Effector CD4-positive, alpha-beta T cell (primary cell): ENCODE measurements around the gene C2CD2L.
"Not testable (repeated sequence)": the region's sequence is repeated elsewhere in the genome, so short reads cannot be mapped to it uniquely, and the experiment has no call there.

Experiments used
- DNase-seq: peaks from one replicate; pipeline ENCODE4 v3.0.0-alpha.2; 2020

C2CD2L gene

DNA sequence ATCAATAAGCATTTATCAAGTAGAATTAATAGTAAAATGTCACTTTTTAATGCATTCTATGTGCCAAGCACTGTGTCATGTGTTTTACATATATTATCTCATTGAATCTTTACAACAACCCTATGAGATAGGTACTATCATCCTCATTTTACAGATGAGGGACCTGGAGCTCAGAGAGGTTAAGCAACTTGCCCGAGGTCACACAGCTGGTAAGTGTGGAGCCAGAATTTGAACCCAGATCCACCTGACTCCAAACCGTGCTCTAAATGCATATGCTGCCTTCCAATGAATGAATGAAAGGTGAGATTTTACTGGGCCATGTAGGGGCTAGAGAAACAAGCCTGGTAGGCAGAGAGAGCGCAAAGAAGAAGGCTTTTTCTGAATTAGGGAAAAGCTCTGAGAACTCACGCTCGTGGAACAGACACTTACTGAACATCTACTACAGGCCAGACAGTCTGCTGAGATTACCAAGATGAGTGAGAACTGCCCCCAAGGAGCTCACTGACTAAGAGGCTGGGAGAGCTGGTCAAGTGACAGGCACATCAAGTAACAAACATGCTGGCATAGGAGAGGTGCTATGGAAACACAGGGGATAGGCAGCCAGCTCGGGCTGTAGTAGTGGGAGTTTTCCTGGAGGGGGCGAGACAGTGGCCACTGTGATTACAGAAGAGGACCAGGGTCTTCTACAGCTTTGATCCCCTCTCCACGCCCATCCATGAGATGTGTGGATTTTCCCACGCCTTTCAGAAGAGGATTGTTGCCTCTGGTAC lies 46.1 kb downstream of the C2CD2L start:
- no peak for DNase-seq

DNA sequence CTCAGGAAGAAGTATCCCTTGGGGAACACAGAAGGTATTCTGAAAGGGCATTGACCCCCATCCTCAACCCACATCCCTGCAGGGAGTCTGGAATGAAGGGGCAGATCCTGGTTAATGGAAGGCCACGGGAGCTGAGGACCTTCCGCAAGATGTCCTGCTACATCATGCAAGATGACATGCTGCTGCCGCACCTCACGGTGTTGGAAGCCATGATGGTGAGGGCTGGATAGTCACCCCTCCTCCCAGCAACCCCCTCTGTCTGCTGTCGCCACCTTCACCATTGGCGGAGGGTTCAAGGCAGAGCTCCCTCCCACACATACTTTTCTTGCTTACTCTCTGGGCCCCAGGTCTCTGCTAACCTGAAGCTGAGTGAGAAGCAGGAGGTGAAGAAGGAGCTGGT lies 47.0 kb downstream of the C2CD2L start:
- DNase-seq = no peak

DNA sequence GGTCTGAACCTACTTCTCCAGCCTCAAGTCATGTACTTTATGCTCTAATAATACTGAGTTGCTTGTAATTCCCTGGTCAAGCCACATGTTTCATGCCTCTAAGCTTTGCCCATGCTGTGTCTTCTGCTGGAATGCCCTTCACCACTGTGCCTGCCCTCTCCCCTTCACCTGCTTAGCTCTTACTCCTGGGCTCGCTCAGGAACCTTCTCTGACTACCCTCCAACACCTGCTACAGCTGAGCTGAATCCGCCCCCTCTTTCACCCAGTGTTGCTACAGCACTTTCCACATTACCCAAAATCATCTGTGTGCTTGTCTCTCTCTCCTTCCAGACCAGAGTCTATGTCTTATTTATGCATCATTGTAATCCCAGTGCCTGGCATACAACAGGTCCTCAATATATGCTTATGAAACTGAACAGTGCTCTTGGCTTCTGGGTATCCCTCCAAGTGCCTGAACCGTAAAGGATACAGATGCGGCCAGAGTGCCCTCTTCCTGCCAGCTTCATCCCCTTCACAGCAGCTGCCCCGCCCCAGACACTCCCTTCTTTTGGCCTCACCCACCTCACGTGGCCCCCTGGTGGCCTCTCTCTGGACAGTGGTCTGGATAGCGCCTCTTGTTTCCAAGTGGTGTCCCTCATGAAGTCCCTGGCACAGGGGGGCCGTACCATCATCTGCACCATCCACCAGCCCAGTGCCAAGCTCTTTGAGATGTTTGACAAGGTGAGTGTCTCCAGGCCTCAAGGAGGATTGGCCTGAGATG lies 48.8 kb downstream of the C2CD2L start:
- no peak for DNase-seq

DNA sequence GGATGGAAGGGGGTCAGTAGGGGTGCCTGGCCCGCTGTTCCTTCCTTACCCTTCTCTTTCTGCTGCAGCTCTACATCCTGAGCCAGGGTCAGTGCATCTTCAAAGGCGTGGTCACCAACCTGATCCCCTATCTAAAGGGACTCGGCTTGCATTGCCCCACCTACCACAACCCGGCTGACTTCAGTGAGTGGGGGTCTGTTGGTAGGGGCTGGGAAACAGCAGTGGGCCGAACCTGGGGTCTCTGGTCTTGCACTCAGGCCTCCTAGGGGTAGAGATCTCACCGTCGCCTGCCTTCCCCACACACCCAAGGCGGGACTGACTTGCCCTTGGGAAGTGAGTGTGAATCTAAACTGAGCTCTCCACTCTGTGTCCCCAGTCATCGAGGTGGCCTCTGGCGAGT lies 49.4 kb downstream of the C2CD2L start:
- DNase-seq = no peak

DNA sequence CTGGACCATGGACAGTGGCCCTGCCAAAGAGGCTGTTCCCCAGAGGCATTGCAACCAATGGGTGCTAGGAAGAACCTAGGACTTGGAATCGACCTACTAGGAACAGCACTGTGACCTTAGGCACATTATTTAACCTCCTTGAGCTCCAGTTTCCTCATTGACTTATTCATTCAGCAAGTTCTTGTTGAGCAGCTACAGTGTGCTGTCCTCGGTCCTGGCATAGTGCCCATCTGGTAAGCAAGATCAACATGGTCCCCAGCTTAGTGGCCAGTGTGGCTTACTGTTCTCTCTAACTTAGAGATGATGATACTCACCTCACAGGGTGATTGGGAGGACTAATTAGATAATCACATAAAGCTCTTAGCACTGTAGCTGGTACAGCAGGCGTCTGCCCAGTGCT lies 49.9 kb downstream of the C2CD2L start:
- DNase-seq = no peak

DNA sequence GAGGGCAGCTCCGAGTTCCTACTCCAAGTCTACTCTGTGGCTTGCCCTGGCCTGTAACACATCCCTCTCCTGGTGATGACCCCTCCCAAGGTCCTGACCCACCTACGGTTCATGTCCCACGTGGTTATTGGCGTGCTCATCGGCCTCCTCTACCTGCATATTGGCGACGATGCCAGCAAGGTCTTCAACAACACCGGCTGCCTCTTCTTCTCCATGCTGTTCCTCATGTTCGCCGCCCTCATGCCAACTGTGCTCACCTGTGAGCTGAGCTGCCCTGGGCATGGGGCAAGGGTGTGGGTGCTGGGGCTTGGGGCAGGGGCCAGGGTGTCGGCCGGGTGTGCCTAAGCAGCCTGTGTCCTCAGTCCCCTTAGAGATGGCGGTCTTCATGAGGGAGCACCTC lies 51.3 kb downstream of the C2CD2L start:
- DNase-seq = no peak

GRCh38 chr11:119160151-119160550 lies 53.0 kb downstream of the C2CD2L start:
- no peak for DNase-seq

DNA sequence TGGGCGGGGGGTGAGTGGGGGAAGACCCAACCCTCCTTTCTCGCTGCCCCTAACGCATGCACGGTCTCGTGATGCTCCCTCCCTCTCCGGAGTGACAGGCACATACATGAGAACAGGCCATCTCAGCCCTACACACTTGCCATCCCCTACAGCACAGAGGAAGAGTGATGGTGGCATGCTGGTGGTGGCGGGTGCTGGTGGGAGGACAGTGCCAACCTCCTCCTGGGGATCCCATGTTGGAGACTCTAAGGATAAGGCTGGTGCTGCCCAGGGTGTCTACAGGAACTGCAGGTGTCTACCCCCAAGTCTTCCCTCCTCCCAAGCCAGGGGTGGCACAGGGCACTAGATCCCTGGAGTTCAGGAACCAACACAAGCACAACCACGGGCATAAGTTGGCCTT lies 54.7 kb downstream of the C2CD2L start:
- no peak for DNase-seq

DNA sequence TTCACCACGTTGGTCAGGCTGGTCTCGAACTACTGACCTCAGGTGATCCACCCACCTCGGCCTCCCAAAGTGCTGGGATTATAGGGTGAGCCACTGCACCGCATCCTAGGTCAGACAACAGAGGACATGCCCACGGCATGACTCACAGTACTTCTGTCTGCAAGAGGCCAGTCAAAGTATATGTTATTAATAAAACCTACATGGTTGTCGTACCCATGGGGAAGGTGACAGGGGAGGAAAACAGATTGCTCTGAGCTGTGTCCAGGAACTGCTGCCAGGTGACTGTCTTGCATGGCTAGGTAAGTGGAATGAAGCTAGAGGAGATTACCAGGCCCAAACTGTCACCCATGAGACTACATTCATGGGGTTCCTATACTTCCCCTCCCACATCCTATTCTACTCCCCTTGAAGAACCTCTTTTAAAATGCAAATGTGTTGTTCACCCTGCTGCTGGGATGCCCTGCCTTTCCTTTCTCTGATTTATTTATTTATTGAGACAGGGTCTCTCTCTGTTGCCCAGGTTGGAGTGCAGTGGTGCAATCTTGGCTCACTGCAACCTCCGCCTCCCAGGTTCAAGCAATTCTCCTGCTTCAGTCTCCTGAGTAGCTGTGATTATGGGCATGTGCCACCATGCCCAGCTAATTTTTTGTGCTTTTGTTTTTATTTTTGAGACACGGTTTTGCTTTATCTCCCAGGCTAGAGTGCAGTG lies 59.4 kb downstream of the C2CD2L start:
- no peak for DNase-seq

GRCh38 chr11:119167077-119167458 lies 59.9 kb downstream of the C2CD2L start:
- DNase-seq = not testable (repeated sequence)

GRCh38 chr11:119167933-119168332 lies 60.8 kb downstream of the C2CD2L start:
- DNase-seq = no peak
